HG03108 (cell line): ENCODE results near the gene ADAMTS17.
"Not testable (repeated sequence)": the region's sequence is repeated elsewhere in the genome, so short reads cannot be mapped to it uniquely, and the experiment has no call there.

Source experiments
- ATAC-seq: cut with Tn5 transposase; IDR thresholded peaks from one replicate; pipeline ENCODE4 v1.9.1; 2021; ENCODE audit warnings: moderate library complexity; ENCODE audit not compliant: unreplicated experiment

ADAMTS17 gene

GRCh38 chr15:100095541-100096247 is 246.1 kb downstream of the ADAMTS17 start:
- ATAC-seq, result no peak

- ATAC-seq, result no peak
Measured at GRCh38 chr15:100094127-100094510, 247.7 kb downstream of the ADAMTS17 start.

GRCh38 chr15:100093211-100094126 is 248.3 kb downstream of the ADAMTS17 start:
- no peak for ATAC-seq

DNA sequence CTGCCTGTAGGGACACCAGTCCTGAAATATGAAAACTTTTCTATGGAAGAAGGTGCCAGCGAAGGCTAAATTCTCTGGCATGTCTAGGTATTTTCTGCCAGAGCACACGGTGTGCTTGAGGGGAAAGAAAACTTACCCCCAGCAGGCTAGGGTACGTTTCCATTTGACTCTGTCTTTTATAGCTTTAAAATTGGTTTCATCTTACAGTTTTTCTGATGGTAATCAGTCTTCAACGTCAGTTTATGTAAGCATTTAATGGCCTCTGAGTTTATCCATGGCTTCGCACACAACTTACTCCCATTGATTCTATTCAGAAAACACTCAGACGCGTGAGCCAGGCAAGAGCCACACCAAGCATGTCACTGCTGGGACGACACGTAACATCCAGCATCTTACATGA is 249.7 kb downstream of the ADAMTS17 start:
- no peak for ATAC-seq

GRCh38 chr15:100090411-100090810 is 251.4 kb downstream of the ADAMTS17 start:
- ATAC-seq, result no peak

- not testable (repeated sequence) for ATAC-seq
Measured at GRCh38 chr15:100084042-100084821, 257.5 kb downstream of the ADAMTS17 start.

DNA sequence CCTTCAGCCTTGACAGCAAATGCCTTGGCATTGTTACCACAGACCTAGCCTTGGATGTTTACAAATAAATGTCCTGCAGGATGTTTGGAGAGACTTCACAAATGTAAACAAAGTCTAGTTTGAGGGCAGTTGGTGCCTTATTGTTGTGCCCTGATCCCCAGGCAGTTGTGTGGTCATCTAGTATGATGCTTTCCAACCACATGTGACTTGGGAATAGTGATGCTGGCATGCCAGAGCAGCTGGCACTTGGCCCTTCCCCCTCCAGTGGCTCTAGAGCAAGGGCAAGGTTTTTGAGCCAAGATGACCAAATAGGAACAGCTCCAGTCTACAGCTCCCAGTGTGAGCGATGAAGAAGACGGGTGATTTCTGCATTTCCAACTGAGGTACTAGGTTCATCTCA is 258.2 kb downstream of the ADAMTS17 start:
- ATAC-seq, result no peak

GRCh38 chr15:100082761-100083402 is 258.9 kb downstream of the ADAMTS17 start:
- no peak for ATAC-seq

DNA sequence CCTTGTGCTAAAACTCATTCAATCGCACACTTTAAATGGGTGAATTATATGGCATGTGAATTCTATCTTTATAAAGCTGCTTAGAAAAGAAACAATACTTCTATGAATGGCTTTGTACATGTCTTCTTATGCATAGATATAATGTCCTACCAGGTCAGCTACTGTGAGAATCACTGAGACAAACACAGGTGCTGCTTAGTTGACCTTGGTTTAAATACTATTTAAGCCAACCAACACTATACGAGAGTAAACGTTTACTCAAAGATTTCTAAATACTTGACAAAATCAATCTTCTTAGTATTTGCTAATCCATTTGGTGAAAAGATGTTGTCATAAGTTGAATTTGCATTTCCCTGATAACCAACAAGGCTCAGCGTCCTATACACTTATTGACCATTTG is 260.3 kb downstream of the ADAMTS17 start:
- no peak for ATAC-seq

- no peak for ATAC-seq
Measured at GRCh38 chr15:100078511-100079220, 263.1 kb downstream of the ADAMTS17 start.

DNA sequence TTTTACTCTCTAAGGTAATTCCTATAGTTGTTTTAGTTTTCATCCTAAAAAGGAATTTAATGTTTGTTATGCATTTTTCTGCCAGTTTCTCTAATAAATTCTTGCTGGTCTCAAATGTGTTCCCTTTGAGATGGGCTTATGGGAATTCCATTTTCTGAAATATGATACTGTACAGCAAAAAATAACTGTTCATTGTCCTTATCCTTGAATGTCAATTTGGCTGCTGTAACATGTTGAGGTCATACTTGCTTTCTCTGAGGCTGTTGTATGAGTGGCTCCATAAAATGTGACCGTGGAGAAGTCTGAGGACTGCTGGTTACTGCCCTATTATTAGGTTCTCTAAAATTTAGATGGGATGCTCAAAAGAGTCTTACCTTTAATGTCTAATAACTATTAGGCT is 266.5 kb downstream of the ADAMTS17 start:
- ATAC-seq, result no peak

GRCh38 chr15:100073982-100074381 is 267.8 kb downstream of the ADAMTS17 start:
- no peak for ATAC-seq

- ATAC-seq, result not testable (repeated sequence)
Measured at GRCh38 chr15:100066521-100067280, 275.1 kb downstream of the ADAMTS17 start.

GRCh38 chr15:100061944-100062343 is 279.8 kb downstream of the ADAMTS17 start:
- no peak for ATAC-seq

- ATAC-seq, result no peak
Measured at GRCh38 chr15:100060276-100060926, 281.4 kb downstream of the ADAMTS17 start.

DNA sequence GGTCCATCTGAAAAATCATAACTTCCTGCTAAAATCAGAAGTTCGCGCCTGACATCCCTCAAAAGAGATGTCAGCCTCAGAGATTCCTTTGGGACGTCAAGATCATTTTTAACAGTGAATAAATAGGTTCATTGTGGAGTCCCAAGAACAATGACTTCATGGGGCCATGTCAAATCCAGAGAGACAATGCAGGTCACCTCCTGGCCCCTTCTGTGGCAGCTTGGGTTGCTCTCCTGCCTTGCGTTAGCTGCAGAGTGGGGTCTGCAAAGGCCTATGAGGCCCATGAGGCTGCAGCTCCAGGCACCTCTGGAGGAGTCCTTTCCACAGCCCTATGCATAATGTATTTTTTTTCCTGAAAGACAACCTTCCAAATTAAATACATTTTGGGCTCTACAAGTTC is 282.3 kb downstream of the ADAMTS17 start:
- ATAC-seq, result no peak

DNA sequence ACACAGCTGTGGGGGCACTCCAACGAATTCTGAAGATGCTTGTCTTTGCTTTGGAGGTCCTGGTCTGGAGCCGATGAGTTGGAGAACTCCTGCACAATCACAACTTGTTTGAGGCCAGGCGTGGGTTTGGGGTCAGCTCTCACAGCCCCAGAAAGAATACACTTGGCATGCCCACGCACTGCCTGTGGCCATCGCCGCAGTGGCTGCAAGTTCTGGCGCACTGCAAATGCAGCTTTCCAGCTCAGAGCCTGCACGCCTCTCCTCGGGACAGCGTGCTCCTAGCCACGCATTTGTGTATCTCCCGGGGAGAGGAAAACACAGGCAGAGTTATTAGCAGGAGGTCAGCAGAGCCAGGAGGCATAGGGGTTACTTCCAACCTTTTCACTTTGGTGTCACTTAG is 282.7 kb downstream of the ADAMTS17 start:
- ATAC-seq, result no peak

DNA sequence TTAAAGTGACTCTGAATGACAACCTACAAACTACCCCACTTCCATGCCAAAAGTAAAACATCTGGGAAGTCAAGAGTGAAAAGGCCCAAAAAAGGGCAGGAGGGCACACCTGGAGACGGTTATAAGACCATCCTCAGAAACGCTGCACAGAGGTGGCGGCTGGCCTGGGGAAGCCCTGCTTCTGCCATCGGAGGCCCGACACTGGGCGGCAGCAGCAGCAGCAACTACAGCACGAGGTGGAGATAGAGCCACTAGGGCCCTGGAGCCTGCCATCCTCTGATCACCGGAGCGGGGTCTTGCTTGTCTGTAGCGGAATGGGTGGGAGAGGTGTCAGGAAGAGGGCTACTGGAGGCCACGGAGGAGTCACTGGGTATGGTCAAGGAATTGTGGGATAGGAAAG is 283.3 kb downstream of the ADAMTS17 start:
- no peak for ATAC-seq

DNA sequence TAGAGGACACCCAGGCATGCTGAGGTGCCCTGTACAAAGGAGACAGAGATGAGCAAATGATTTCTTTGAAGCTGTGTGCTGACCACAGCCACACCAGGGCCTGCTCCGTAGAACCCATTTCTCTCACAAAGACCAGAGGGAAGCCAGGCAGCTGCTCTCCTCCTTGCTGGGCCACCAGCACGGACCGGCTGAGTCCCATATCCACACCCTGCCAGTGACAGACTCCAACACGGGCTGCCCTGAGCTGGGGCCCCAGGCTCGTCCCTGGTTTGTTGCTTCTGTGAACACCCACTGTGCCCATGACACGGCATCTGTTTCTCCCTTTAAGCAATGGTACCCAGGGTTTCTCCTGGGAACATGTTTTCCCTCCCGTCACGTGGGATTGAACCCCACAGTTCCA is 284.5 kb downstream of the ADAMTS17 start:
- no peak for ATAC-seq
